Measurements from ENCODE around the gene KAT2B.
A peak's percentile ranks its signal among the peaks of the same experiment; 100 is the strongest.

The KAT2B gene

DNA sequence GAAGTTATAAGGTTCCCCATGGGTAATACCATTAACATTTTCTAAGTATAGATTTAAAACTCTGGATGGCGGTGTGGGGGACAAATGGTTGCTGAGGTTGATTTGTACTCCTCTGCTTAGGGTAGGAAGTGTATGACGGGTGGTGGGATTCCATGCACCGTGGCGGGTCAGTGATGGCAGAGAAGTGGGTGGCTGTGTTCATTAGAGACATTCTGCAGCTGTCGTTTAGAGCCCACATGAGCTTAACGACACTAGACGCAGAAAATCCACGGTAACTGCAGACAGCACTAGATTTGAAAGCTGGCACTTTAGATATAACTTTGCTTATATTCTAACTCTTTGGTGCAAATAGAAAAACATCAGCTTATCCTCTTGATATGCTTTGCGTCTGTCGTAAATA, 108.2 kb downstream of the KAT2B start:
- DNase-seq, result no peak

GRCh38 chr3:20154078-20154477, 113.8 kb downstream of the KAT2B start:
- no peak for DNase-seq

DNA sequence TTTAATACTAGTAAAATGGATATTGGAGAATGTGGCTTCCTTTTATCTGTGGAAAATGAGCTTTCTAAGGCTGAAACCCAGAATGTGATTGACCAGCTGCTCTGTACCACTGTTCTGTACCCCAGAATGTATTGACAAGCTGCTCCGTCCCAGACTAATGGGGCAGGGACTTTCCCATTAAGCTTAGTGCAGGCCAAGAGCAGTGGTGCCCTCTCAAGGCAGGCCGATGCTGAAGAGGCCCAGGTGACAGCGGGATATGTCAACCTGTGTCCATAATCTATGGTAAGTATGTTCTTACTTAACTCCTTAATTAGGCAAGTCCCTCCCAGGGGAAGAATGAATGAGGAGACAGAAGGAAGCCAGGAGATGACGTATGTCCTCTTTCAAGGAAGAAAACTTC, 114.7 kb downstream of the KAT2B start:
- DNase-seq, result no peak

- no peak for DNase-seq
Observed at GRCh38 chr3:20160230-20160629, 120.0 kb downstream of the KAT2B start.

GRCh38 chr3:20161714-20162113, 121.5 kb downstream of the KAT2B start:
- DNase-seq, result no peak

GRCh38 chr3:20173844-20174410, 133.7 kb downstream of the KAT2B start:
- no peak for DNase-seq

GRCh38 chr3:20181276-20181675, 141.0 kb downstream of the KAT2B start:
- no peak for DNase-seq

GRCh38 chr3:20182206-20182605, 142.0 kb downstream of the KAT2B start:
- DNase-seq, result no peak

DNA sequence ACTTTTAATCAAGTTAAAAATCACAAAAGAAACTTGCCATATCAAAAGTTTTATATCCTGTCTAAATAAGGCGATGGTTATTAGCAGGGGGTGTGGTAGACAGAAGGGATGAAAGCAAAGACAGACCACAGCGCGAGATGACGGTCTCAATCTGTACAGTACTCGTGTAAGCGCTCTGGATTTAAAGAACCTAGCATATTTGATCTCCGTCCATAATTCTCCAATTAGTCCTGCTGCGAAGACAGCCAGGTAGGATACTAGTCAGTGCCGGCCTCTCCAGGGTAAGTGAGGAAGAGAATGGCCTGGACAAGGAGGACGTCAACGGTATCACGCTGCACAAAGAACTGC, 145.1 kb downstream of the KAT2B start:
- no peak for DNase-seq

GRCh38 chr3:20185679-20186599, 145.7 kb downstream of the KAT2B start, which contains the start of gene SGO1:
SGO1 (minus strand) TSS chr3:20186206; CDS start chr3:20184027, 2,179 bp downstream.
- DNase-seq, result peak; percentile 88

GRCh38 chr3:20186600-20187004, 146.4 kb downstream of the KAT2B start:
- no peak for DNase-seq

GRCh38 chr3:20190991-20191390, 150.7 kb downstream of the KAT2B start:
- DNase-seq, result no peak

DNA sequence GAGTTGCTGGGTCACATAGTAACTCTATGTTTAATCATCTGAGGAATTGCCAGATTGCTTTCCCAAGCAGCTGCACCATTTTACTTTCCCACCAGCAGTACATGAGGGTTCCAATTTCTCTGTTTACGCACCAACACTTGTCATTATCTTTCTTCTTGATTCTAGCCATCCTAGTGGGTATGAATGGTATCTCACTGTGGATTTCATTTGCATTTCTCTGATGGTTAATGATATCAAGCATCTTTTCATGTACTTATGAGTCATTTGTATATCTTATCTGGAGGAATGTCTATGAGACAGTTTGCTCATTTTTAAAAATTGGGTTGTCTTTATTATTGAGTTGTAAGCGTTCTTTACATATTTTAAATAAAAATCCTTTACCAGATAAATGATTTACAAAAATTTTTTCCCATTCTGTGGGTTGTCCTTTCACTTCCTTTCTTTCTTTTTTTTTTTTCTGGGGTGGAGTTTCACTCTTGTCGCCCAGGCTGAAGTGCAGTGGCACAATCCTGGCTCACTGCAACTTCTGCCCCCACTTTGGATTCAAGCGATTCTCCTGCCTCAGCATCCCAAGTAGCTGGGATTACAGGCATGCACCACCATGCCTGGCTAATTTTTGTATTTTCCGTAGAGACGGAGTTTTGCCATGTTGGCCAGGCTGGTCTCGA, 154.7 kb downstream of the KAT2B start:
- DNase-seq, result no peak

DNA sequence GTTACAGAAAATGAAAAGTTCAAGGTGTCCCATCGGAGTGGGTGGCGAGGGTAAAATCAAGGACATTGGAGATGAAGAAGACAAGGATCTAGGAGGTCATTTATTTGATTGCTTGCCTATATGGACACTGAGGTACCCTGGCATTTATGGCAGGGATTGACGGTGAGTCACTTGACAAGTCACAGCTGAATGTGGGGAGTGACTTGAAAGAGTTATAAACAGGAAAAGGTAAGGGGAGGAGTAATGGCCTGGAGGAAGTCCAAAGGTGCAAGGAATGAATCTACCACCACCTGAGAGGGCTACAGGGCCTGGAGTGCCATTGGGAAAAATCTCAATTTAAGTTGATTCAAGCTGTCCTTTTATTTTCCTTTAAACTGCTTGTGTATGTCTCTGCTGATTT, 157.5 kb downstream of the KAT2B start:
- DNase-seq, result no peak

GRCh38 chr3:20201143-20201542, 160.9 kb downstream of the KAT2B start:
- DNase-seq, result no peak
